Measurements from ENCODE around the gene RIPOR3.

The RIPOR3 gene

GRCh38 chr20:50561379-50562078 lies 129.8 kb downstream of the RIPOR3 start:
- H3K27ac Mint-ChIP-seq, result peak overlapping the region; percentile 97
- peak; percentile 79 for DNase-seq
- peaks cover 86% of the 10 kb centered on the region for H3K36me3 Mint-ChIP-seq (ENCODE audit: low read depth)
- H3K4me3 Mint-ChIP-seq, result peak overlapping the region; percentile 74
- H3K4me1 Mint-ChIP-seq (ENCODE audit: low read depth), result peaks cover 94% of the 10 kb centered on the region
- H3K27me3 Mint-ChIP-seq, result no peaks in the 10 kb centered on the region
- H3K9me3 Mint-ChIP-seq, result peaks cover 2% of the 10 kb centered on the region

- Mint-ChIP-seq H3K27ac (peak overlapping the region; percentile 97), H3K4me3 (peak overlapping the region; percentile 74)
- peak; percentile 46 for DNase-seq
Measured at GRCh38 chr20:50560867-50561266, 130.5 kb downstream of the RIPOR3 start.

DNA sequence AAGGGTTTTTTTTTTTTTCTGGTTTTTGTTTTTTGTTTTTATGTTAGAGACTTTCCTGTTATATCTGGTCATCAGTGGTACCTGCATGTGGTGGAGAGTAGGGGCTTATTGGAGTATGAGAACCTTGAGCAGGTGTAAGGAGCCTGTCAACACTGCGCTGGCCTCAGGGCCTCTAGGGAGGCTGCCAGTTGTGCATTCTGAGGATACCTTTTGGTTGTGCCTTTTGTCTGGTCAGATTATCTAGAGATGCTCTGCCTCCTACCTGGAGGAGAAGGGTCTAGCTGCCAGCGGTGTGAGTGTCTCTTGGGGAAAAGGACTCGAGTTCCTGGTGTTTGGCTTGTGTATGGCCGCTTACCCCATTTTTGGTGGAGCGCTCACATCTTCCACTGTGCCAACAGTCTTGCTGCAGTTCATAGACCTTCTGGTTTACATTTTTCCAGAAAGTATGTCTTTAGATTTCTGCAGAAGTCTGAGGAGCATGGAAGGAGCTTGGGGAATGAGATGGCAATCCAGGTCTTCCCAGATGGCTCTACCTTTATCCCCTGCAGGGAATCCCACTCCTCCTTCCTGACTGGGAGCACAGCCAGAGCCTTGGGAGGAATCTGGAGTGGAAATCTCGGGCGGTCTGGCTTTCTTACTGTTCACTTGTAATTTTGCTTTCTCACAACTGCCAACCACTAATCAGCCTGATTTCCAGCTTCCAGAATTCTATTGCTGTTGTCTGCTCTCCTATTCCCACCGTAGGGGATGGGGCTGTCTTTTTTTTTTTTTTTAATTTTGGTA lies 131.3 kb downstream of the RIPOR3 start:
- Mint-ChIP-seq H3K4me3 (peak overlapping the region; percentile 74), H3K27me3 (no peaks in the 10 kb centered on the region), H3K4me1 (ENCODE audit: low read depth) (peaks cover 90% of the 10 kb centered on the region), H3K27ac (peak overlapping the region; percentile 97), H3K9me3 (peaks cover 2% of the 10 kb centered on the region), H3K36me3 (ENCODE audit: low read depth) (peaks cover 82% of the 10 kb centered on the region)
- DNase-seq, result no peak

More at GRCh38 chr20:50560867-50561266, 130.5 kb downstream of the RIPOR3 start:
- peaks cover 2% of the 10 kb centered on the region for H3K9me3 Mint-ChIP-seq
- peaks cover 86% of the 10 kb centered on the region for H3K36me3 Mint-ChIP-seq (ENCODE audit: low read depth)
- H3K4me1 Mint-ChIP-seq (ENCODE audit: low read depth), result peaks cover 94% of the 10 kb centered on the region
- H3K27me3 Mint-ChIP-seq, result no peaks in the 10 kb centered on the region

- Mint-ChIP-seq H3K9me3 (peaks cover 2% of the 10 kb centered on the region), H3K36me3 (ENCODE audit: low read depth) (peaks cover 73% of the 10 kb centered on the region), H3K4me1 (ENCODE audit: low read depth) (peaks cover 81% of the 10 kb centered on the region), H3K4me3 (peak overlapping the region; percentile 74), H3K27ac (peak overlapping the region; percentile 97), H3K27me3 (no peaks in the 10 kb centered on the region)
- DNase-seq, result no peak
Measured at GRCh38 chr20:50559149-50559548, 132.2 kb downstream of the RIPOR3 start.

DNA sequence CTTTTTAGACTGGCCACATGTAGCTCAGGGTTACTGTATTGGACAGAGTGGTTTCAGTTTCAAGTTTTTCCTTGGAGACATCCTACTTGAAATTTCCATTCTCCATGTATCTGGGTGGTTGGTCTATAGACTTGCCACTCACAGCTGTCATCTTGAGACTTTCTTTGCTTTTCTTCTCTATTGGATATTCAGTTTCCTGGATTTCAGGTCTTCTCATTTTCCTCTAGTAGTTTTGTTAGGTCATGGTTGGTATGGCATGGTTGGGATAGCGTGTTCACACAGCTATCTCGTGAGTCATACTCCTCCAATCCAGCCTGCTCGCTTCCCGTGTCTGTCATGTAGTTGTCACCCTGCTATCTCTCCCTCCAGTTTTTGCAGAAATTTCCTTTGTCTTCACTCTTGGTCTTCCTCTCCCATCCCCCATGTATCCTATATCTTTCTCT lies 132.8 kb downstream of the RIPOR3 start:
- Mint-ChIP-seq H3K9me3 (peaks cover 2% of the 10 kb centered on the region), H3K27ac (peak overlapping the region; percentile 87), H3K4me1 (ENCODE audit: low read depth) (peaks cover 74% of the 10 kb centered on the region), H3K4me3 (peak overlapping the region; percentile 5), H3K27me3 (no peaks in the 10 kb centered on the region), H3K36me3 (ENCODE audit: low read depth) (peaks cover 67% of the 10 kb centered on the region)
- no peak for DNase-seq

DNA sequence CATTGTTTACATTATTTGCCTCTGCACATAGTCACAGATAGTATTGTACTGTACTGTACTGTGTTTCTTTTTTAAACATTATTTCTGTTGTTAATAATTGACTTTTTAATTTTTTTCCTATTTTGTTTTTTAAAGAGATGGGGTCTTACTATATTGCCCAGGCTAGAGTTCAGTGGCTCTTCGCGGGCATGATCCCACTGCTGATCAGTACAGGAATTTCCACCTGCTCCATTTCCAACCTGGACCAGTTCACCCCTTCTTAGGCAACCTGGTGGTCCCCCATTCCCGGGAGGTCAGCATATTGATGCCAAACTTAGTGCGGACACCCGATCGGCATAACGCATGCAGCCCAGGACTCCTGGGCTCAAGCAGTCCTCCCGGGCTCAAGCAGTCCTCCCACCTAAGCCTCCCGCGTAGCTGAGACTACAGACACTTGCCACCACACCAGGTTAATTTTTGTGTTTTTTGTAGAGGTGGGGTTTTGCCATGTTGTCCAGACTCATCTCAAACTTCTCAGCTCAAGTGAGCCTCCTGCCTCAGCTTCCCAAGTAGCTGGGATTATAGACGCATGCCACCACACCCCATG lies 133.7 kb downstream of the RIPOR3 start:
- peaks cover 66% of the 10 kb centered on the region for H3K4me1 Mint-ChIP-seq (ENCODE audit: low read depth)
- no peak for DNase-seq
- H3K4me3 Mint-ChIP-seq, result no peak overlapping the region
- H3K27me3 Mint-ChIP-seq, result no peaks in the 10 kb centered on the region
- peak overlapping the region; percentile 70 for H3K27ac Mint-ChIP-seq
- no peaks in the 10 kb centered on the region for H3K9me3 Mint-ChIP-seq
- peaks cover 58% of the 10 kb centered on the region for H3K36me3 Mint-ChIP-seq (ENCODE audit: low read depth)

DNA sequence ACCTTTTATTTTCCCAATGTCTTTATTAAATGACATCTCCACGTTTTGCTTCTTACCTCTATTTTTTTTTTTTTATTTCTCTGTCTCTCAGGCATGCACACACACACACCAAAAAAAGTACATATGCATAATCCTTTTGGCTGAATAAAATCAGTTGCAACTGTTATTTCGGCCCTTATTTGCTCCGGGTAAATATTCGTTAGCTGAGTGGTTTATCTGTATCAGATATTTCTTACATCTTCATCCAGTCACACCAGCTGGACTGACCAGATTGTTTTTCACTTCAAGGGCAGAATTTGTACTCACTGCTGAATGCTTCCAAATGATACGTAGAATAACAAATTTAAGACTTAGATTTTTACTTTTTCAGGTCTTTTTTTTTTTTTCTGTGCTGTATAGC lies 135.7 kb downstream of the RIPOR3 start:
- Mint-ChIP-seq H3K9me3 (no peaks in the 10 kb centered on the region), H3K4me1 (ENCODE audit: low read depth) (peaks cover 46% of the 10 kb centered on the region), H3K27me3 (no peaks in the 10 kb centered on the region), H3K36me3 (ENCODE audit: low read depth) (peaks cover 42% of the 10 kb centered on the region), H3K4me3 (no peak overlapping the region), H3K27ac (peak overlapping the region; percentile 74)
- no peak for DNase-seq

DNA sequence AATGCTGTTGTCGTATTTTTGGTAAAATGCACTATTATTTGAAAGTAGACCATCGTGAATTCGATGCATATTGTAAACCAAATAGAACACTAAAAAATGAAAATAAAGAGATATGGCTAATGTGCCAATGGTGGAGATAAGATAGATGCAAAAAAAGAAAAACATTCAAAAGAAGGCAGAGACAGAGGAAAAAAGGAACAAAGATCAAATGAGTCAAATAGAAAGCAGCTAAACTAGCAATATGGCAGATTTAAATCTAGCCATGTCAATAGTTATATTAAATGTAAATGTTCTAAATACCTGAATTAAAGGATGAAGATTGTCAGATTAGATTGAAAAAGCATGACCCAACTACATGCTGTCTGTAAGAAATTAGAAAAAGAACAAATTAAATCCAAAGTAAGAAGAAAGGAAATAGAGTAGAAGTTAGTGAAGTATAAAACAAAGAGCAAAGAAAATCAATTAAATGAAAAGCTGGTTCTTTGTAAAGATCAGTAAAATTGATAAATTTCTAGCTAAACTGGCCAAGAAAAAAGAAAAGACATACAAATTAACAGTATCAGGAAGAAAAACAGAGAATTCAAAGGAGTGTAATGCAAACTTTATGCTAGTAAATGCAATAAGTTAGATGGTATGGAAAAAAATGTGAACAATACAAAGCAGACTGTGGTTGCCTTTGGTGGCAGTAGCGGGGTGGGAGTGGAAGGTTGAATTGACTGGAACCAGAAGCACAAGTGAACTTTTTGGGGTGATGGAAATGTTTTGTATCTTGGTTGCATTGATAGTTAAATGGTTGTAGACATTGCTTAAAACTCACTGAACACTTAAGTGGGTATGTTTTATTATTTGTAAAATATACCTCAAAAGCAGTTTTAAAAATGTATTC lies 136.4 kb downstream of the RIPOR3 start:
- no peak overlapping the region for H3K4me3 Mint-ChIP-seq
- no peaks in the 10 kb centered on the region for H3K27me3 Mint-ChIP-seq
- DNase-seq, result no peak
- no peak overlapping the region for H3K27ac Mint-ChIP-seq
- H3K36me3 Mint-ChIP-seq (ENCODE audit: low read depth), result peaks cover 40% of the 10 kb centered on the region
- H3K9me3 Mint-ChIP-seq, result no peaks in the 10 kb centered on the region
- peaks cover 39% of the 10 kb centered on the region for H3K4me1 Mint-ChIP-seq (ENCODE audit: low read depth)

DNA sequence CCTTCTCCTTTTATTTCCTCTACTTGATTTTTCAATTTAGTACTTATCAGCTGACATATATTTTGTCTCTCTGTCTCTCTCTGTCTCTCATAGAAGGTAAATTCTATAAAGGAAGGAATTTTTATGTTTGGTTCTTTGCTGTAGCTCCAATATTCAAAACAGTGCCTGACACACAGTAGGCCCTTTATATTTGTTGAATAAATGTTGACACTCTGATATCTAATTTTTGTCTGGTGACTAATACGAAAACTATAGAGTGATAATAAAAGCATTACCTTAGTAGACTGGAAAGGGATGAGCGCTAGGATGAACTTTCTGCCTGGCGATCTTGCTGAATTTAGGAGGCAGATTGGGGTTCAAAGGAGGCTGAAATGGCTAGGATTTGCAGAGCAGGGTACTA lies 138.4 kb downstream of the RIPOR3 start:
- Mint-ChIP-seq H3K36me3 (ENCODE audit: low read depth) (peaks cover 38% of the 10 kb centered on the region), H3K27me3 (no peaks in the 10 kb centered on the region), H3K4me3 (no peak overlapping the region), H3K27ac (no peak overlapping the region), H3K9me3 (no peaks in the 10 kb centered on the region), H3K4me1 (ENCODE audit: low read depth) (peaks cover 38% of the 10 kb centered on the region)
- no peak for DNase-seq

DNA sequence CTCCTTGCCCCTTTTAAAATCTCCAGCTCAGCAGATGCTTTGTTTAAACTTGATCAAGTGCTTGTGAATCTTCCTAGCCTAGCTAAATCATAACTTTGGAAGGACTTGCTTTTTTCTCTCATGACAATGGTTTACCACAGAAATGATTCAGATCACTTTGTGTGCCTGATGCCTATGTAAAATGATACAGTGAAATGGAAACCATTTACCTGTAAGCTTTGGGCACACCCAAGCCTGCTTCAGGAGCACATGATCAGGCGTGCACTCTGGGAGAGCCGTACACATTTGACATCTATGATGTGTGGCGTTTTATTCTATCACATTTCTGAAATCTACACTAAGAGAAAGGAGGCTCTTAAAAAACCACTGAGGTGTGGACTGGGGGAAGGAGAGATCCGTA lies 140.1 kb downstream of the RIPOR3 start:
- Mint-ChIP-seq H3K4me1 (ENCODE audit: low read depth) (peaks cover 40% of the 10 kb centered on the region), H3K27ac (no peak overlapping the region), H3K4me3 (peak overlapping the region; percentile 34), H3K36me3 (ENCODE audit: low read depth) (peaks cover 37% of the 10 kb centered on the region), H3K27me3 (no peaks in the 10 kb centered on the region), H3K9me3 (no peaks in the 10 kb centered on the region)
- no peak for DNase-seq

GRCh38 chr20:50550531-50550930 lies 140.8 kb downstream of the RIPOR3 start:
- Mint-ChIP-seq H3K27me3 (no peaks in the 10 kb centered on the region), H3K4me1 (ENCODE audit: low read depth) (peaks cover 40% of the 10 kb centered on the region), H3K4me3 (no peak overlapping the region), H3K27ac (no peak overlapping the region), H3K36me3 (ENCODE audit: low read depth) (peaks cover 35% of the 10 kb centered on the region), H3K9me3 (no peaks in the 10 kb centered on the region)
- DNase-seq, result no peak

DNA sequence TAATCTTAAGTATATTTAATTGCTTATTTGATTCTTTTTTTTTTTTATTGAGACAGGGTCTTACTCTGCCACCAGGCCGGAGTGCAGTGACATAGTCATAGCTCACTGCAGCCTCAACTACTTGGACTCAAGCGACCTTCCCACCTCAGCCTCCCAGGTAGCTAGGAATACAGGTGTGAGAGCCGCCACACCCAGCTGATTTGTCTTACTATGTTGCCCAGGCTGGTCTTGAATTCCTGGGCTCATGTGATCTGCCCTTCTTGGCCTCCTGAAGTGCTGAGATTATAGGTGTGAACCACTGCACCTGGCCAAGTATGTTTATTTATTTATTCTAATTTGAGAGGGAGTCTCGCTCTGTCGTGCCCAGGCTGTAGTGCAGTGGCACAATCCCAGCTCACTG lies 142.9 kb downstream of the RIPOR3 start:
- Mint-ChIP-seq H3K36me3 (ENCODE audit: low read depth) (peaks cover 45% of the 10 kb centered on the region), H3K9me3 (no peaks in the 10 kb centered on the region), H3K4me1 (ENCODE audit: low read depth) (peaks cover 54% of the 10 kb centered on the region), H3K27me3 (no peaks in the 10 kb centered on the region), H3K27ac (peak overlapping the region; percentile 96), H3K4me3 (peak overlapping the region; percentile 21)
- no peak for DNase-seq

- H3K27me3 Mint-ChIP-seq, result no peaks in the 10 kb centered on the region
- H3K36me3 Mint-ChIP-seq (ENCODE audit: low read depth), result peaks cover 47% of the 10 kb centered on the region
- no peak for DNase-seq
- H3K4me3 Mint-ChIP-seq, result peak overlapping the region; percentile 21
- H3K27ac Mint-ChIP-seq, result peak overlapping the region; percentile 96
- H3K4me1 Mint-ChIP-seq (ENCODE audit: low read depth), result peaks cover 58% of the 10 kb centered on the region
- H3K9me3 Mint-ChIP-seq, result no peaks in the 10 kb centered on the region
Measured at GRCh38 chr20:50547964-50548363, 143.4 kb downstream of the RIPOR3 start.

DNA sequence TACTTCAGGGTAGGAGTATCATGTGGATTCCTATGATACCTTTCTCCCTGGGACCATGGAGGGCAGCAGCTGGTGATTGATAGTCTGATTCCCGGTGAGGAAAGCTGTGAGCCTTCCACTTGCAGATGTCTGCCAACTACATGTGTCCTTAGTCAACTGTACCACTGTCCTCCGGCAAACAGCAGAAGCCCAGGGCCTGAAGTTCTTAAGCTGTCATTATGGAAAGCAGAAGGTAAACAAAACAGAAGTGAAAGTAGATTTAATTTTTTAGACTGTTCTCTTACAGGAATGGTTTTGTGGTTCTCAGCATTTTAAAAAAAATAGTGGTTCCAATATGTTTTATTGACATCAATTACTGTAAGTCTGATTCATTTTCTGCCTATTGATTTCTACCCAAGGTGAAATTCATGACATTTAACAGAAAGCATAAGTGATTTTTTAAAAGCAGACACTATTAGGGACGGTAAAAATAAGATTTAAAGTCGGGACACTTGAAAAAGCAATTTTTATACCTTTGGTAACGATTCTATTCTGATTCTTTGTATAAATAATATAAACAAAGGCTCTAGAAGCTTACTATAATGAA lies 144.5 kb downstream of the RIPOR3 start:
- no peaks in the 10 kb centered on the region for H3K9me3 Mint-ChIP-seq
- H3K4me1 Mint-ChIP-seq (ENCODE audit: low read depth), result peaks cover 68% of the 10 kb centered on the region
- H3K4me3 Mint-ChIP-seq, result peak overlapping the region; percentile 72
- H3K27me3 Mint-ChIP-seq, result no peaks in the 10 kb centered on the region
- H3K36me3 Mint-ChIP-seq (ENCODE audit: low read depth), result peaks cover 50% of the 10 kb centered on the region
- peak overlapping the region; percentile 96 for H3K27ac Mint-ChIP-seq
- DNase-seq, result no peak

All from activated T-cell treated with anti-CD3 and anti-CD28 coated beads, Interleukin-2, amount 50 U/mL, for 24 hours (primary cell).